Fibroblast of lung (primary cell): Measurements from ENCODE around the gene RPRD1B.

ENCODE experiments used
- EZH2 ChIP-seq: IDR thresholded peaks from 2 replicates; pipeline ENCODE4 v1.5.1; 2012; ENCODE audit warnings: low read length, control low read depth, mild to moderate bottlenecking; ENCODE audit errors: missing control alignments
- TF ChIP-seq, protein P1 (sequence below), 2 donors: IDR thresholded peaks in 1 of 2; conservative IDR thresholded peaks in 1 of 2; 1 replicate in 1 of 2; 2 replicates in 1 of 2; pipeline ENCODE4 v1.5.1; 2011 to 2012; ENCODE audit warnings: low read length in 2 of 2, control low read depth in 1 of 2, inconsistent platforms in 1 of 2, low read depth in 1 of 2, mild to moderate bottlenecking in 1 of 2

DNA sequence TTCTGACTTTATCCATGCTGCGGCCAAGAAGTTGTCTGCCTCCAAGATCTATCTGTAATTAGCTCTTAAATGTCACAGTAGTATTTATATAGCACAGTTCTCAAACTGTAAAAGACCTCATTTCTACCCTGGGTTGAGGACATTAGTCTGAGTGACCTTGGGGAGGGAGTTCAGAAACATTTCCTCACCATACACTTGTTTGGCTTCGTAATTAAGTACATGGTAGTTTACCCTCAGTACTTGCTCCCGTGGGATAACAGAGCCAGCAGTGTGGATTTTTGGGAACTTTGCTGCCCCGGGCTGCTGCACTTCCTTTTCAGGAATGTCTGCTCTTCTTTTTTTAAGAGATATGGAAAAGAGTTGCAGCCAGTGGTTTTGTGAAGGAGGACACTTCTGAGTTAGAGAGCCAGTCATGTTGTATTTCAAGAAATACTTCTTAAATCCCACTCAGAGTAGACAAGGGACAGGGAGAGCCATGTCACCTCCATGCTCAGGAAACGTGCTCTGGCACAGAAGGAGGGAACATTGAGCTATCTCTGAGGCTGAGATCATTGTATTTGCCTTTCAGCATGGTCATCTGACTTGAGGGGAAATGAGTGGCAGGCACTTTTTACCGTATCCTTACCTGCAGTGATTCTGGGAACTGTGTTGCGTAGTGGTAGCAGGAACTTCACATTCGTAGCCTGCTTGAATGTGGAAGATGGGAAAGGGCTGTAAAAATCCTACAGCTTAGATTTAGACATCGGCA, 33.6 kb downstream of the RPRD1B start:
- TF ChIP-seq EZH2 = no peak
- TF ChIP-seq, protein P1, sequence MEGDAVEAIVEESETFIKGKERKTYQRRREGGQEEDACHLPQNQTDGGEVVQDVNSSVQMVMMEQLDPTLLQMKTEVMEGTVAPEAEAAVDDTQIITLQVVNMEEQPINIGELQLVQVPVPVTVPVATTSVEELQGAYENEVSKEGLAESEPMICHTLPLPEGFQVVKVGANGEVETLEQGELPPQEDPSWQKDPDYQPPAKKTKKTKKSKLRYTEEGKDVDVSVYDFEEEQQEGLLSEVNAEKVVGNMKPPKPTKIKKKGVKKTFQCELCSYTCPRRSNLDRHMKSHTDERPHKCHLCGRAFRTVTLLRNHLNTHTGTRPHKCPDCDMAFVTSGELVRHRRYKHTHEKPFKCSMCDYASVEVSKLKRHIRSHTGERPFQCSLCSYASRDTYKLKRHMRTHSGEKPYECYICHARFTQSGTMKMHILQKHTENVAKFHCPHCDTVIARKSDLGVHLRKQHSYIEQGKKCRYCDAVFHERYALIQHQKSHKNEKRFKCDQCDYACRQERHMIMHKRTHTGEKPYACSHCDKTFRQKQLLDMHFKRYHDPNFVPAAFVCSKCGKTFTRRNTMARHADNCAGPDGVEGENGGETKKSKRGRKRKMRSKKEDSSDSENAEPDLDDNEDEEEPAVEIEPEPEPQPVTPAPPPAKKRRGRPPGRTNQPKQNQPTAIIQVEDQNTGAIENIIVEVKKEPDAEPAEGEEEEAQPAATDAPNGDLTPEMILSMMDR (conservative IDR thresholded peaks at IDR 0.05 in 1 of 2, IDR thresholded peaks at IDR 0.05 in 1 of 2; ENCODE audit: low read depth in 1 of 2, low read length in 2 of 2) = no peak
